Activated B cell treated with CpG ODN at 0.5 μM for 24 hours (primary cell): ENCODE measurements around the gene SMCO4. TPM values are rescaled to one million over a fixed set of nuclear protein-coding genes. Genes with fewer than 3 reads are reported as not detected.
A peak's percentile ranks its signal among the peaks of the same experiment; 100 is the strongest.
"Not testable (repeated sequence)": the region's sequence is repeated elsewhere in the genome, so short reads cannot be mapped to it uniquely, and the experiment has no call there.

ENCODE experiments used
- ATAC-seq: fragments of 200-7000 bp; cut with Tn5 transposase; one replicate; pipeline ENCODE4 v1.10.0; 2021; ENCODE audit warnings: low read depth, mild to moderate bottlenecking, moderate library complexity
- CTCF ChIA-PET: fragments of 350-600 bp; sonication (Branson Sonifier 250); formaldehyde crosslinking; loops from one replicate; lab custom pipeline; 2021; ENCODE audit warnings: antibody characterized with exemption; lab: Charles Lee
- POLR2A ChIA-PET: fragments of 350-600 bp; sonication (Branson Sonifier 250); formaldehyde crosslinking; loops from one replicate; lab custom pipeline; 2021; ENCODE audit warnings: antibody characterized with exemption; lab: Charles Lee
- DNase-seq: peaks from one replicate; pipeline ENCODE4 v3.0.0; 2022
- H3K27ac Mint-ChIP-seq: one replicate; pipeline ENCODE4 v1.8.0; 2020; ENCODE audit warnings: mixed read lengths
- H3K27me3 Mint-ChIP-seq: one replicate; pipeline ENCODE4 v1.8.0; 2021; ENCODE audit warnings: mixed read lengths
- H3K36me3 Mint-ChIP-seq: one replicate; pipeline ENCODE4 v1.8.0; 2021; ENCODE audit warnings: low read depth, mixed read lengths
- H3K4me1 Mint-ChIP-seq: one replicate; pipeline ENCODE4 v1.8.0; 2021; ENCODE audit warnings: mixed read lengths
- H3K4me3 Mint-ChIP-seq: one replicate; pipeline ENCODE4 v1.8.0; 2020; ENCODE audit warnings: mild to moderate bottlenecking, mixed read lengths
- H3K9me3 Mint-ChIP-seq: one replicate; pipeline ENCODE4 v1.8.0; 2020; ENCODE audit warnings: mixed read lengths
- CTCF ChIP-seq: fragments of 200-600 bp; IDR thresholded peaks from one replicate; pipeline ENCODE4 v1.8.0; 2022; ENCODE audit warnings: antibody characterized with exemption, mild to moderate bottlenecking
- intact Hi-C: fragments of 100-400 bp; cut with micrococcal nuclease; formaldehyde crosslinking; loops from one replicate; pipeline ENCODE4 v1.15.1; 2024
- total RNA-seq: library from RNA; stranded (reverse); gene quantifications from 2 replicates; pipeline ENCODE4 v1.2.3, GENCODE V29; 2022

SMCO4 gene, protein sequence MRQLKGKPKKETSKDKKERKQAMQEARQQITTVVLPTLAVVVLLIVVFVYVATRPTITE
- total RNA-seq: 3.2 and 4.6 TPM in 2 replicates

DNA sequence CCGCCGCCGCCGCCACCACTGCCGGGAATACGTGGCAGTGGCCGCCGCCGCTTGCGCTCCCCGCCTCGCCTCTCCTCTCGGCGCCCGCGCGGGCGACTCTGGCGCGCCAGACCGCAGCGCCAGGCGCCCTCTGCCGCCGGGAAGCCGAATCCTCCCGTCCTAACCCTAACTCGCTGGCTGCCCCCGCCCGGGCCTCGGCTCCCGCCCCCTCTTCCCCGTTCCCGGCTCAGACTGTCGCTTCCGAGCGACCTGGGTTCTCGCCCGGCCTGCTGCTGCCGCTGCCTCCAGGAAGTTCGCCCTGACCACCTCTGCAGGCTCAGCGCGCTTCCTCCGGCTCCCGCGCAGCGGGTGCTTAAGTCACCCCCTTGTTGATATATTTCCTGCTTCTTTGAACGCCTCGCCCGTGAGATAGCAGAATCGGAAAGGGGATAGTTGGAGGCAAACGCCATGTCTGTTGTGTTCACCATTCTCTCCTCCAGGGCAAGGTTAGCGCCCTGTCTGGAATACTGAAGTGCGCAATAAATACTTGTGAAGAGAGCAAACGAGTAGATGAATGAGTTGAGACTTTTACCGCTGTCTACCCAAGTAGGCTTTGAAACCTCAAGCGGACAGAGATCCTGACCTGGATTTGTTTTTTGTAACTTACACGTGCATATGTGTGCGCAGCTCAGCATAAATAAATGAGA is at the start of gene SMCO4:
TSS of gene SMCO4 (minus strand) at position 100 of the 686 bp plus-strand sequence. CDS start 64,202 bp downstream, outside the sequence.
- intact Hi-C loops: loop anchor here (1.0 to 5.0 kb wide), 4 partner anchors 119 to 1429 kb away; partner anchors contain the start of genes CEP295, CWC15 and KDM4D
- DNase-seq (peak; percentile 62), ATAC-seq (peak; percentile 77)
- ChIA-PET POLR2A (interaction anchor here (2.7 kb wide), 1 partner anchor 20 kb away, joined by 12 read pairs; no protein-coding TSS in a partner anchor), CTCF (interaction anchor here (5.5 kb wide), 1 partner anchor 308 kb away, joined by 33 read pairs; no protein-coding TSS in a partner anchor)
- Mint-ChIP-seq H3K4me1 (peaks cover 13% of the 10 kb centered on the region), H3K27me3 (peaks cover 4% of the 10 kb centered on the region), H3K4me3 (peak within 1 kb of the TSS; percentile 90), H3K27ac (peak within 1 kb of the TSS; percentile 56), H3K36me3 (no peaks in the 10 kb centered on the region), H3K9me3 (no peaks in the 10 kb centered on the region)
- no peak for TF ChIP-seq CTCF

DNA sequence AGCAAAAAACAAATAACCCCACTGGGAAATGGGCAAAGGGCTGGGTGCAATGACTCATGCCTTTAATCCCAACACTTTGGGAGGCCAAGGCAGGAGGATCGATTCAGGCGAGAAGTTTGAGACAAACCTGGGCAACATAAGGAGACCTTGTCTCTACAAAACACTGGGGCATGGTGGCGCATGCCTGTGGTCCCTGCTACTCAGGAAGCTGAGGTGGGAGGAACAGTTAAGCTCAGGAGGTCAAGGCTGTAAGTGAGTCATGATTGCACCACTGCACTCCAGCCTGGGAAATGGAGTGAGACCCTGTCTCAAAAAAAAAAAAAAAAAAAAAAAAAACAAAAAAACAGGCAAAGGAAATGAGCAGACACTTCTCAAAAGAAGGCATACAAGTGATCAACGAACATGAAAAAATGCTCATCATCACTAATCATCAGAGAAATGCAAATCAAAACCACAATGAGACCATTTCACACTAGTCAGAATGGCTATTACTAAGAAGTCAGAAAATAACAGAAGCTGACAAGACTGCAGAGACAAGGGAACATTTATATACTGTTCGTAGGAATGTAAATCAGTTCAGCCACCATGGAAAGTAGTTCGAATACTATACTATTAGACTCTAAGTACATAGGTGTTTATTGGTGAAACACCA is 48.2 kb upstream of the SMCO4 start:
- DNase-seq (no peak), ATAC-seq (no peak)
- Mint-ChIP-seq H3K9me3 (no peaks in the 10 kb centered on the region), H3K27me3 (peaks cover 16% of the 10 kb centered on the region), H3K27ac (no peak overlapping the region), H3K4me1 (no peaks in the 10 kb centered on the region), H3K36me3 (no peaks in the 10 kb centered on the region), H3K4me3 (no peak overlapping the region)
- no peak for TF ChIP-seq CTCF
- intact Hi-C loops: no loop called here
- ChIA-PET CTCF (no interaction called here), POLR2A (no interaction called here)

DNA sequence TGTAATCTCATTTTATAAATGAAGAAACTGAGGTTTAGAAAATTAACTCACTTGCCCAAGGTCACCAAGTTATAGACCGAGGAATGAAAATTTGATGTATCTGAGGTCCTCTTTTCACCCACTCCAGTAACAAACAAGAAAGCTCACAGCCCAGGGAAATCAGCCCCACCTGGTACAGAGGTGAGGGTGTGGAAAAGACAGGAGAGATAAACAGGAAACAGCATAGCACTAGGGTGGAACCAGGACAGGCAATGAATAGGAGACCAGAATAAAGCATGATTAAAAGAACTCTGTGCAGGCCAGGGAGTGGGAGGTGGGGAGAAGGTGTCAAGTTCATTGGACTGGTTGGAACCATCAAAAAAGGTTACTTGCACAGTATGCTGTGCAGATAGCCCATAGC is 46.2 kb upstream of the SMCO4 start:
- intact Hi-C loops: no loop called here
- Mint-ChIP-seq H3K27me3 (peaks cover 16% of the 10 kb centered on the region), H3K4me3 (no peak overlapping the region), H3K4me1 (no peaks in the 10 kb centered on the region), H3K27ac (no peak overlapping the region), H3K36me3 (no peaks in the 10 kb centered on the region), H3K9me3 (no peaks in the 10 kb centered on the region)
- no peak for TF ChIP-seq CTCF
- ChIA-PET CTCF (no interaction called here), POLR2A (no interaction called here)
- DNase-seq (no peak), ATAC-seq (no peak)

DNA sequence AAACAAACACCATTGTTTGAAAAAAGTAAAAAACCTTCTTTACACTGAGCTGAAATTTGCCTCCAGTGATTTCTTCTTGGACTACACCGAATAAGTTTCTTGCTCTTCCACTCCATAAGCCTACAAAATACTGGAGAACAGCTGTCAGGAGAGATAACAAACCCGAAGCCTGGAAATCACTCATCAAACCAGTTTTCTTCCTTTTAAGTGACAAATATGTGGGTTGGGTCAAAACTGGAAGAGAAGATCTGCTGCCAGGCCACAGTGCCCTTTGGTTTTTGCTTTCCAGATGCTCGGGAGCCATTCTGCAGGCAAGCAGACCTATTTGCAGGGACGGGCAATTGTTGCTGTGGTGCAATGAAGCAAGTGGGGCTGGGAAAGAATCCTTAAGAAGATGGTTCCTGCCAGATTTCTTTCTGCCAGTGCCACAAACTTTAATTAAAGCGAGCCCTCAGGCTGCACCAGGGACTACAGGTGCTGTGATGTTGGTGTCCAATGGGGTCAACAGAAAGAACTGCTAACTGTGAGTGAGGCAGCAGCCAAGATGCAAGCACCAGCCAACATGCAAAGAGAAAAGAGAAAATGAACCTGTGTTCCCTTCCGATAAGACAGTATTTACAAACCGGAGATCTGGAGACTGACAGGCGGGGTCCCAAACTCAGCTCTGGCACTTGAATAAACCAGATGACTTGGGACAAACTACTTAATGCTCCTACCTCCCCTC is 44.8 kb upstream of the SMCO4 start:
- H3K9me3 Mint-ChIP-seq: no peaks in the 10 kb centered on the region
- CTCF ChIA-PET: no interaction called here
- intact Hi-C loops: no loop called here
- H3K36me3 Mint-ChIP-seq: no peaks in the 10 kb centered on the region
- peaks cover 25% of the 10 kb centered on the region for H3K27me3 Mint-ChIP-seq
- no peak overlapping the region for H3K27ac Mint-ChIP-seq
- no peak overlapping the region for H3K4me3 Mint-ChIP-seq
- ATAC-seq: no peak
- POLR2A ChIA-PET: no interaction called here
- DNase-seq: no peak
- no peak for TF ChIP-seq CTCF
- no peaks in the 10 kb centered on the region for H3K4me1 Mint-ChIP-seq

- not testable (repeated sequence) for ATAC-seq, H3K36me3 Mint-ChIP-seq
- peaks cover 25% of the 10 kb centered on the region for H3K27me3 Mint-ChIP-seq
These were observed 44.2 kb upstream of the SMCO4 start for GRCh38 chr11:93587425-93587824.

More at GRCh38 chr11:93587425-93587824, 44.2 kb upstream of the SMCO4 start:
- CTCF ChIA-PET, H3K9me3 Mint-ChIP-seq, H3K4me3 Mint-ChIP-seq, POLR2A ChIA-PET, intact Hi-C loops, H3K27ac Mint-ChIP-seq, H3K4me1 Mint-ChIP-seq, DNase-seq: not testable (repeated sequence)
